HepG2 (cell line): ENCODE data around the gene RASA3. TPM values are rescaled to one million over a fixed set of nuclear protein-coding genes. Genes with fewer than 3 reads are reported as not detected.

Source experiments
- ATAC-seq: fragments of 200-7000 bp; cut with Tn5 transposase; 3 replicates; pipeline ENCODE4 v1.9.1; 2020; ENCODE audit warnings: mild to moderate bottlenecking, moderate library complexity
- BruUV-seq: library from RNA; stranded (reverse); fragments of 400-500 nt; replicated peaks from 2 replicates; lab custom pipeline; 2021; lab: Mats Ljungman, UMichigan
- CTCF ChIA-PET: fragments of 300-600 bp; formaldehyde crosslinking; extraction: SDS; loops from one replicate; lab custom pipeline; 2021; ENCODE audit warnings: low total read pairs, inconsistent platforms, low intra/inter-chr PET ratio; lab: Yijun Ruan, JAX
- POLR2A ChIA-PET: fragments of 350-600 bp; sonication (Branson Sonifier 250); formaldehyde crosslinking; loops from one replicate; lab custom pipeline; 2020; ENCODE audit warnings: antibody characterized with exemption, inconsistent platforms; lab: Yijun Ruan, JAX
- DNase-seq: peaks from one replicate; pipeline ENCODE4 v3.0.0-alpha.2; 2015; ENCODE audit warnings: low spot score
- FAIRE-seq: peaks from 3 replicates; lab custom pipeline; 2011; peaks lifted over from hg19 to GRCh38; lab: Jason Lieb, UNC
- H2AFZ ChIP-seq: one replicate; pipeline ENCODE4 v1.6.1; 2011; ENCODE audit warnings: low read length, inconsistent platforms
- H3K27ac ChIP-seq: fragments of 300-600 bp; 3 replicates; pipeline ENCODE4 v1.8.0; 2011; ENCODE audit warnings: mixed run types, mild to moderate bottlenecking, mixed read lengths, low read length, inconsistent platforms; ENCODE audit not compliant: insufficient read depth; ENCODE audit errors: extremely low read length
- H3K27me3 ChIP-seq, 2 experiments: fragments of 200-600 bp in 1 of 2; 2 replicates in 1 of 2; 3 replicates in 1 of 2; pipeline versions ENCODE4 v1.6.0 to v1.8.0; 2011; ENCODE audit warnings: low read length in 2 of 2, mild to moderate bottlenecking in 2 of 2, moderate library complexity in 2 of 2, inconsistent platforms in 1 of 2; ENCODE audit not compliant: insufficient read depth in 2 of 2, control insufficient read depth in 1 of 2
- H3K36me3 ChIP-seq, 2 experiments: fragments of 200-600 bp in 1 of 2; replicated peaks in 1 of 2; 2 replicates in 1 of 2; 3 replicates in 1 of 2; pipeline versions ENCODE4 v1.5.1 to v1.8.0; 2011; ENCODE audit warnings: low read length in 2 of 2, inconsistent platforms in 1 of 2; ENCODE audit not compliant: insufficient read depth in 2 of 2, control insufficient read depth in 1 of 2
- H3K4me1 ChIP-seq: 2 replicates; pipeline ENCODE4 v1.5.1; 2012; ENCODE audit warnings: low read length, inconsistent platforms; ENCODE audit not compliant: insufficient read depth
- H3K4me2 ChIP-seq: 2 replicates; pipeline ENCODE4 v1.6.0; 2011; ENCODE audit warnings: low read depth, low read length, inconsistent platforms
- H3K4me3 ChIP-seq, 3 experiments: fragments of 200-600 bp in 1 of 3; sonication (generic), shearing (Covaris generic) in 1 of 3; replicated peaks in 1 of 3; 2 replicates each; pipeline ENCODE4 v1.5.1; 2011 to 2016; ENCODE audit warnings: low read length in 3 of 3, inconsistent platforms in 2 of 3, low read depth in 2 of 3, mild to moderate bottlenecking in 2 of 3, control low read depth in 1 of 3, mixed read lengths in 1 of 3; ENCODE audit not compliant: insufficient read depth in 1 of 3
- H3K79me2 ChIP-seq: one replicate; pipeline ENCODE4 v1.6.1; 2011; ENCODE audit warnings: low read length, inconsistent platforms; ENCODE audit not compliant: insufficient read depth
- H3K9ac ChIP-seq: 2 replicates; pipeline ENCODE4 v1.6.0; 2011; ENCODE audit warnings: mild to moderate bottlenecking, low read depth, low read length, inconsistent platforms; ENCODE audit not compliant: insufficient read depth
- H3K9me3 ChIP-seq: 2 replicates; pipeline ENCODE4 v1.5.1; 2012; ENCODE audit warnings: mild to moderate bottlenecking, low read length
- H4K20me1 ChIP-seq: 2 replicates; pipeline ENCODE4 v1.6.0; 2011; ENCODE audit warnings: inconsistent platforms, mild to moderate bottlenecking, low read length, moderate library complexity; ENCODE audit not compliant: insufficient read depth
- BRD4 ChIP-seq: sonication (generic); formaldehyde crosslinking; IDR thresholded peaks from 2 replicates; pipeline ENCODE4 v1.4.0; 2020; ENCODE audit warnings: missing genetic modification reagents
- HNF1A ChIP-seq, 2 experiments: sonication (generic) in 1 of 2; formaldehyde crosslinking in 1 of 2; IDR thresholded peaks; 2 replicates each; pipeline versions ENCODE4 v1.4.0 to v1.6.1; 2016 to 2020; ENCODE audit warnings: borderline replicate concordance in 1 of 2, low read depth in 1 of 2, mild to moderate bottlenecking in 1 of 2, missing genetic modification reagents in 1 of 2
- HNF1B ChIP-seq: sonication (generic); formaldehyde crosslinking; IDR thresholded peaks from 2 replicates; pipeline ENCODE4 v1.5.1; 2020; ENCODE audit warnings: mild to moderate bottlenecking, moderate library complexity, missing genetic modification reagents
- HOXA9 ChIP-seq: sonication (generic); formaldehyde crosslinking; IDR thresholded peaks from 2 replicates; pipeline ENCODE4 v1.8.1; 2022; ENCODE audit warnings: missing genetic modification reagents, mild to moderate bottlenecking, moderate library complexity, borderline replicate concordance
- POGK ChIP-seq: sonication (generic); formaldehyde crosslinking; conservative IDR thresholded peaks from 2 replicates; pipeline ENCODE4 v1.8.0; 2022; ENCODE audit warnings: mild to moderate bottlenecking, moderate library complexity, missing genetic modification reagents
- SNAI1 ChIP-seq: sonication (generic); formaldehyde crosslinking; IDR thresholded peaks from 2 replicates; pipeline ENCODE4 v1.5.0; 2020; ENCODE audit warnings: mild to moderate bottlenecking, missing genetic modification reagents, borderline replicate concordance
- TFAP4 ChIP-seq: sonication (generic); IDR thresholded peaks from 2 replicates; pipeline ENCODE4 v1.6.1; 2016; ENCODE audit warnings: low read depth, borderline replicate concordance
- UBTF ChIP-seq: sonication (generic); formaldehyde crosslinking; IDR thresholded peaks from 2 replicates; pipeline ENCODE4 v1.4.0; 2020; ENCODE audit warnings: mild to moderate bottlenecking, missing genetic modification reagents
- ZMYM4 ChIP-seq: sonication (generic); formaldehyde crosslinking; IDR thresholded peaks from 2 replicates; pipeline ENCODE4 v1.8.1; 2023; ENCODE audit warnings: mild to moderate bottlenecking, missing genetic modification reagents
- ZNF652 ChIP-seq: IDR thresholded peaks from 2 replicates; pipeline ENCODE4 v1.6.1; 2016; ENCODE audit warnings: low read depth, borderline replicate concordance
- WGBS: methylation state at CpG from one replicate; pipeline ENCODE4 v1.1.6; 2017; ENCODE audit warnings: low lambda C conversion rate; 5-methylcytosine and 5-hydroxymethylcytosine counted together
- in situ Hi-C: cut with HindIII; loops from 2 replicates; pipeline ENCODE4 v1.10.0; 2017; ENCODE audit warnings: low pct_unique_long_range_greater_than_20kb; ENCODE audit not compliant: extremely low pct_ligation_motif_present
- intact Hi-C: fragments of 100-400 bp; cut with micrococcal nuclease; formaldehyde crosslinking; loops from one replicate; pipeline ENCODE4 v1.10.0; 2022; ENCODE audit not compliant: unreplicated experiment
- polyA plus RNA-seq, 8 experiments: library from polyadenylated mRNA; depleted of rRNA in 3 of 8; stranded (reverse) in 7 of 8; unstranded in 1 of 8; fragments of >200 nt; fragmentation: Illumina TruSeq in 4 of 8; extraction: Trizol in 4 of 8; gene quantifications; 2 replicates each; pipeline versions ENCODE4 v1.2.1 to v1.2.3, GENCODE V29; 2011 to 2016; ENCODE audit warnings: low read depth in 4 of 8, missing spikeins in 1 of 8, mixed read lengths in 1 of 8; ENCODE audit not compliant: insufficient read depth in 1 of 8
- total RNA-seq, 5 experiments: library from RNA; depleted of rRNA; stranded (reverse); fragments of >200 nt; fragmentation: Illumina TruSeq; extraction: Trizol; gene quantifications; 2 replicates each; pipeline ENCODE4 v1.2.3, GENCODE V29; 2016; ENCODE audit warnings: low read depth in 1 of 5

Gene RASA3
- total and polyA plus RNA-seq, 2 of the 13 experiments (the other 11 are each of a cell fraction or from before 2014, with no cell fraction given), result 0.05 TPM; not detected in 1

- Histone ChIP-seq H3K4me2 (peak overlapping the region; percentile 55; the same call in 1 of the 2 replicates), H3K9ac (no peak overlapping the region), H4K20me1 (no peaks in the 10 kb centered on the region), H3K79me2 (no peaks in the 10 kb centered on the region), H3K36me3 (no peaks in the 10 kb centered on the region), H3K9me3 (no peaks in the 10 kb centered on the region), H3K4me1 (peaks cover 34% of the 10 kb centered on the region), H3K4me3 (0 out of 6 replicates have a peak overlapping the region, but pooled peaks of 1 of the 3 experiments have one; percentile 13), H3K27ac (no peak overlapping the region), H3K27me3 (peaks cover 3 to 33% of the 10 kb centered on the region in 2 experiments; a peak in 4 of 5 replicates), H2AFZ (no peak overlapping the region)
- ChIA-PET POLR2A (no interaction called here), CTCF (no interaction called here)
- BruUV-seq, result no TSS peak
- peak; percentile 62 for DNase-seq
- 2% methylated on average over 10 of the region's 11 CpGs for WGBS
- in situ Hi-C loops, result no loop called here
- FAIRE-seq, result peak; percentile 77
- intact Hi-C loops, result loop anchor here (2.0 kb wide), 1 partner anchor 18 kb away; no protein-coding TSS in a partner anchor
- peak; percentile 94 for ATAC-seq
- TF ChIP-seq HNF1B (CRISPR knock-in tag) (peak; percentile 66; the same call in 1 of the 2 replicates), TFAP4 (peak; percentile 60; the same call in 1 of the 2 replicates), SNAI1 (CRISPR knock-in tag) (no peak), ZNF652 (CRISPR knock-in tag) (no peak), POGK (CRISPR knock-in tag) (no peak), BRD4 (CRISPR knock-in tag) (no peak), HNF1A (IDR thresholded peaks at IDR 0.05; ENCODE audit: low read depth) (peak; percentile 71), HNF1A (CRISPR knock-in tag; IDR thresholded peaks at IDR 0.05; ENCODE audit: borderline replicate concordance) (peak; percentile 62), UBTF (0 out of 2 replicates have a peak, but pooled peaks have one; percentile 27), ZMYM4 (CRISPR knock-in tag) (no peak), HOXA9 (no peak)
Observed at GRCh38 chr13:114118511-114119123, 13.8 kb downstream of the RASA3 start.
